GM23248 (cell line): ENCODE results near the gene KCND3.

ENCODE experiments used
- EZH2 ChIP-seq: fragments of 200-600 bp; sonication (generic); IDR thresholded peaks from 2 replicates; pipeline ENCODE4 v1.6.1; 2018; ENCODE audit warnings: antibody characterized with exemption, mild to moderate bottlenecking; ENCODE audit not compliant: insufficient read depth, poor library complexity, severe bottlenecking
- EZH2phosphoT487 ChIP-seq: fragments of 200-600 bp; sonication (generic); IDR thresholded peaks from 2 replicates; pipeline ENCODE4 v1.6.1; 2018; ENCODE audit warnings: antibody characterized with exemption, moderate library complexity, mild to moderate bottlenecking, low read depth; ENCODE audit not compliant: insufficient read depth

DNA sequence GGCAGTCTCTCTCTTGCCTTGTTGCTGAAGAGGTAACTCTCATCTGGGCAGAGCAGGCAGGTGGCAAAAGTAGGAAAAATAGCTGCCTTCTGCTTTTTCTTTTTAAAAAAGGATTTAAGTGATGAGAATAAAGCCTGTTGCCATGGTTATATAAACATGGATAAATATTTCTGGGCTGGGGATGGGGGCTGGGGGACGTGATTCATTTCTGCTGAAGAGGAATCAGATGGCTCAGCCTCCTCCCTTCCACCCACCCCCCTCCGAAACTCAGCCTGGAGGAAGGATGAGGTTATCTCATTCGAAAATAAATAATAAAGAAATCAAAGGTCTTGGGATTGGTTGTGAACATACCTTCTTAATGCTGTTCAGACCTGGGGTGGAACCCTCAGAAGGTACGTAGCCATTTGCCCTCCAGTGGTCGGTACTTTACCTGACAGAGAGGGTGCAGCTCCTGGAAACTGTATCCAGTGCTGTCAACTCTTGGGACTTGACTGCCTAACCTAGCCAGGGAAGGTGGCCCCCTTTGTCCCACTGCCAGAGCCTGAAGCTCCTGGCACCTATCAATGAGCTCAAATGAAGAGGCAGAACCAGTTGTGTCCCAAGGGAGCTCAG, 246.4 kb downstream of the KCND3 start:
- TF ChIP-seq EZH2phosphoT487: no peak
- no peak for TF ChIP-seq EZH2
